ENCODE results near the gene FLT3LG. TPM values are rescaled to one million over a fixed set of nuclear protein-coding genes. Genes with fewer than 3 reads are reported as not detected.

Gene FLT3LG
- total RNA-seq, 1 donor from 2014 or later: 3.0 TPM

DNA sequence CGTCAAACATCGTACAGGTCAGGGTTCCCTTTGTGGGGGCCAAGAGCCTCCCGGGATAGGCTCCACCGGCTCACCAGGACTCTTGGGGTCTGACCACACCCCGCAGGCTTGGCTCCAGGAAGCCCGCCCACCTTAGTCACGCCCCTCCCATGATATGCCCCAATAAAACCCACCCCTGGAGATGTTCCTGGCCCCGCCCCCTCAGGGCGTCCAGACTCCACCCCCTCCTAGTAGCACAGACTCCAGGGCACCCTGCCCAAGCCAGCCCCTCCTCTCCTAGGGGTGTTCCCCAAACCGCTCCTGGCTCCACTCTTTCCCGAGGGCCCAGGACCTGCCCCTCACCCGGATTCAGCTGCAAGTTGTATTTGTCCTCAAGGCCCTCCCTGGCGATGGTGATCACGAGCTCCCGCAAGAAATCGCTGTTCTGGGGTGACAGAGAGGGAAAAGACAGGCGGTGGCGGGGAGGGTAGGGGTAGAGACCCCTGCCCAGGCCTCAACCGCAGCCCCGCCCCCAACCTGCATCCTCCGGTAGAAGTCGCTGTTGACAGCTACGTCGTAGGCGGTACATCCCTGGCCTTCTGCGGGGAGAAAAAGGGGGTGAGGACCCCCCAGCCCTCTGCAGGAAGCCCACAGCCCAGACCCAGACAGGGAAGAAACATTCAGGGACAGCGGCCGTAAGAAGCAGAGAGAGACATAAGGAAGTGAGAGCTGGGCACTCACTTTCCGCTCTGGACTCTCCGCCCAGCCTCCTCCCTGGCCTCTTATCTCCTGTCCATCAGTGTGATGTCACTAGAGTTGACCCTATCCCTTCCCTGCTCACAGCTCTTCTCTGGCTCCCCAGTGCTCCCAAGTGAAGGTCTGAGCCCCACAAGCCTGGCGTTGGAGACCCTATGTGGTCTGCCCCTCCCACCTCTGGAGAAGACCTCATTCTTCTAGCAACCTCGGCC lies 26.3 kb upstream of the FLT3LG start:
- no peak overlapping the region for H3K4me3 ChIP-seq (ENCODE audit: low read depth, low read length)
- no peak for DNase-seq (ENCODE audit: low read depth)
- peaks cover 3% of the 10 kb centered on the region for H3K27me3 ChIP-seq (ENCODE audit: control insufficient read depth, insufficient read depth, low read length)
- TF ChIP-seq, protein P1, sequence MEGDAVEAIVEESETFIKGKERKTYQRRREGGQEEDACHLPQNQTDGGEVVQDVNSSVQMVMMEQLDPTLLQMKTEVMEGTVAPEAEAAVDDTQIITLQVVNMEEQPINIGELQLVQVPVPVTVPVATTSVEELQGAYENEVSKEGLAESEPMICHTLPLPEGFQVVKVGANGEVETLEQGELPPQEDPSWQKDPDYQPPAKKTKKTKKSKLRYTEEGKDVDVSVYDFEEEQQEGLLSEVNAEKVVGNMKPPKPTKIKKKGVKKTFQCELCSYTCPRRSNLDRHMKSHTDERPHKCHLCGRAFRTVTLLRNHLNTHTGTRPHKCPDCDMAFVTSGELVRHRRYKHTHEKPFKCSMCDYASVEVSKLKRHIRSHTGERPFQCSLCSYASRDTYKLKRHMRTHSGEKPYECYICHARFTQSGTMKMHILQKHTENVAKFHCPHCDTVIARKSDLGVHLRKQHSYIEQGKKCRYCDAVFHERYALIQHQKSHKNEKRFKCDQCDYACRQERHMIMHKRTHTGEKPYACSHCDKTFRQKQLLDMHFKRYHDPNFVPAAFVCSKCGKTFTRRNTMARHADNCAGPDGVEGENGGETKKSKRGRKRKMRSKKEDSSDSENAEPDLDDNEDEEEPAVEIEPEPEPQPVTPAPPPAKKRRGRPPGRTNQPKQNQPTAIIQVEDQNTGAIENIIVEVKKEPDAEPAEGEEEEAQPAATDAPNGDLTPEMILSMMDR (IDR thresholded peaks at IDR 0.05; ENCODE audit: insufficient read depth, low read length, poor library complexity, severe bottlenecking): no peak
- no peaks in the 10 kb centered on the region for H3K36me3 ChIP-seq (ENCODE audit: control insufficient read depth, insufficient read depth, low read length)

DNA sequence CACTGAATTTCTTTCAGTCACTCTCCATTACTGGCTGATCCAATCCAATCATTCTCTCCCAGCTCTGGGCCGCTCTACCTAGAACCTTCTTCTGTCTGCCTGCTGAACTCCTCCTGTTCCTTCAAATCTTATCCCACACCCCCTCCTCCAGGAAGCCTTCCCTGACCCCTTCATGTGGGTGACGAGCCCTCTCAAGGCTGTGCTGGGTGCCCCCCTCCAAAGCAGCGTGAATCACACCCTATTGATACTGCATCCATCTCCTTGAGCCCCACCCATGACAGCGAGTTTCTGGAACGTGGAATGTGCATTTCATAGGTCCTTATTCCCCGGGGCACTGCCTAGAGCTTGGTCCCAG lies 25.6 kb upstream of the FLT3LG start:
- Histone ChIP-seq H3K27me3 (ENCODE audit: control insufficient read depth, insufficient read depth, low read length) (no peaks in the 10 kb centered on the region), H3K4me3 (ENCODE audit: low read depth, low read length) (no peak overlapping the region), H3K36me3 (ENCODE audit: control insufficient read depth, insufficient read depth, low read length) (no peaks in the 10 kb centered on the region)
- TF ChIP-seq, protein P1 (IDR thresholded peaks at IDR 0.05; ENCODE audit: insufficient read depth, low read length, poor library complexity, severe bottlenecking): no peak
- no peak for DNase-seq (ENCODE audit: low read depth)

- Histone ChIP-seq H3K27me3 (ENCODE audit: control insufficient read depth, insufficient read depth, low read length) (no peaks in the 10 kb centered on the region), H3K36me3 (ENCODE audit: control insufficient read depth, insufficient read depth, low read length) (no peaks in the 10 kb centered on the region), H3K4me3 (ENCODE audit: low read depth, low read length) (no peak overlapping the region)
- no peak for DNase-seq (ENCODE audit: low read depth)
- TF ChIP-seq, protein P1 (IDR thresholded peaks at IDR 0.05; ENCODE audit: insufficient read depth, low read length, poor library complexity, severe bottlenecking): no peak
Observed at GRCh38 chr19:49450405-49450804, 23.6 kb upstream of the FLT3LG start.

GRCh38 chr19:49451430-49452181 lies 22.4 kb upstream of the FLT3LG start, which contains the start of gene PIH1D1:
Gene PIH1D1, minus strand, starts transcription at chr19:49451814. Its CDS starts 240 bp downstream, at chr19:49451574.
- DNase-seq (ENCODE audit: low read depth): peak; percentile 97
- TF ChIP-seq, protein P1 (IDR thresholded peaks at IDR 0.05; ENCODE audit: insufficient read depth, low read length, poor library complexity, severe bottlenecking): peak; percentile 7
- no peaks in the 10 kb centered on the region for H3K36me3 ChIP-seq (ENCODE audit: control insufficient read depth, insufficient read depth, low read length)
- peak within 1 kb of the TSS; percentile 83 for H3K4me3 ChIP-seq (ENCODE audit: low read depth, low read length)
- H3K27me3 ChIP-seq (ENCODE audit: control insufficient read depth, insufficient read depth, low read length): no peaks in the 10 kb centered on the region

GRCh38 chr19:49453013-49453756 lies 20.8 kb upstream of the FLT3LG start, which contains the start of gene ALDH16A1:
Gene ALDH16A1, plus strand, starts transcription at chr19:49453225. Its CDS starts 107 bp downstream, at chr19:49453332.
- DNase-seq (ENCODE audit: low read depth): peak; percentile 84
- Histone ChIP-seq H3K4me3 (ENCODE audit: low read depth, low read length) (peak within 1 kb of the TSS; percentile 83), H3K27me3 (ENCODE audit: control insufficient read depth, insufficient read depth, low read length) (no peaks in the 10 kb centered on the region), H3K36me3 (ENCODE audit: control insufficient read depth, insufficient read depth, low read length) (no peaks in the 10 kb centered on the region)
- TF ChIP-seq, protein P1 (IDR thresholded peaks at IDR 0.05; ENCODE audit: insufficient read depth, low read length, poor library complexity, severe bottlenecking): no peak
